ENCODE results near the gene PTPRZ1.

Gene PTPRZ1

DNA sequence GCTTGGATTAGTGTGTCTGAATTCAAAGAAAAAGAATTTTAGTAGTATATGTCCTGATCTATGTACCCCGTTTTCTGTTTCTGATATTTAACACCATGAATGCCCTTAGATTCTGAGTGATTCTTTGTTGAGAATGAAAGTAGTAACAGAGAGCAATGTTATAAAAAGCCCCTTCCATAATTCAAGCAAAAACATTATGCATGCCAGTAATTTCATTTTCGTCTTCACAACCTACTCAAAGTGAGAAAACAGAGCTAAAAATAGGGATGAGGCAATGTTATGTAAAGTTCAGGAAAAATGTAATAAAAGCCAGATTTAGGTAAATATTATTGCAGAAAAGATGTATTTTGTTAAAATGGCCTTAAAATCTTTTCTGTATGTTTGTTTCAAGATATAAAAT lies 28.1 kb downstream of the PTPRZ1 start:
- DNase-seq: no peak

DNA sequence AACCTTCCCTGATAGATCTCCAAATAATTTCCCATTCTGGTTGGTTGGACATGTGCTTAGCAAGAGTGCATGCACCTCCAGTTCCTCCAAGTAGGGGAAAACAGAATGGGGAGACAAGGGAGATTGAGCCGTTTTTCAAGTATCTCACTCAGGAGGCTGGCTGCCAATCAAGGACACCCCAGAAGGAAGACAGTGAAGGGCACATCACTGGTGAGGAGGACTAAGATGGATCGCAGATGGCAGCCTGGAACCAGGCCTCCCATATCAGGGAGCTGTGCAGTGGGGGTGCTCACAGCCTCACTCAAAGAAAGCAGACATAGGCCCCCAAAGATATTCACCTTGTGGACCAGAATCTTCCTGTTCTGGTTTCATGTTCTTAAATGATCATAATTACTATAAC lies 31.2 kb downstream of the PTPRZ1 start:
- DNase-seq: no peak

DNA sequence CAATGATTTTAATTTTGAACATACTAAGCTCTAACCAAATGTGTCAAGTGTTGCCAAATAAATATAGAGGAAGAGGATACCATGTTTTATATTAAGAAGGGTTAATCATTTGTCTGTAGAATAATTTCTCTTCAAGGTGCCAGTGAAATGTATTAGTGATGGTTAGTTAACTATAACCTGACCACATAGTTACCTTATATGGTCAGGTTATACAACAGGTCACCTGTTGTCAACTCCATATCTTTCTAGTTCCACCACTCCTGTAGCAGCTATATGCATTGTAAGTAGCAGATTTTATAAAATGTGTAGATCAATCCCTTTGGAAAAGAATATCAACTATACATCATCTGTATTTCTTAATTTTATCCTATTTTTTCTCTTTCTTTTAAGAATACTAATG lies 35.1 kb downstream of the PTPRZ1 start:
- no peak for DNase-seq

DNA sequence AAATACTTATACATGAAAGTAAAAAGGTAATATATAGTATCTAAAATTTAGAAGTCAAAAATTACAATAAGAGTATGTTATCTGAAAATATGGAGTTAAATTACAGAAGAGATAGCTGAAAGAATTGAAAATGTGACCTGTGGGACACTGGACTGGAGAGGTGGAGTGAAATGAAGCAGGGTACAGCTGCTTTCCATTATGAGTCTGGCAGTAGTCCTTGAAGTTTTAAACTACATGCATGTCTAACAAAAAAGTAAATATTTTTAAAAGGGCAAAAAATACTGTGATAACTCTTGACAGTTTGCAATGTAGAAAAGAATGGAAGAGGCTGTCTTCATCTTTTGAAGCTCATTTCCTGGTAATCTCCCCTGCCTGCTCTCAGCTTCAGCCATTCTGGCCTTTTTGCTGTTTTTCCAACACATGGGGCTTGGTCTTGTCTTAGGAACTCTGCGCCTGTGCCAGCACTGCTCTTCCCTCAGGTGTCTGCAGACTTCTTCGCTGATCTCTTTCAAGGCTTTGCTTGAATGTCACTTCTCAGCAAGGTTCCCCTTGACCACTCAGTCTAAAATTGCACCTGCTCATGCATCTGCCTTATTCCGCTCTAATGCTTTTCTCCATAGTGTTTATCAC lies 36.9 kb downstream of the PTPRZ1 start:
- DNase-seq: no peak

DNA sequence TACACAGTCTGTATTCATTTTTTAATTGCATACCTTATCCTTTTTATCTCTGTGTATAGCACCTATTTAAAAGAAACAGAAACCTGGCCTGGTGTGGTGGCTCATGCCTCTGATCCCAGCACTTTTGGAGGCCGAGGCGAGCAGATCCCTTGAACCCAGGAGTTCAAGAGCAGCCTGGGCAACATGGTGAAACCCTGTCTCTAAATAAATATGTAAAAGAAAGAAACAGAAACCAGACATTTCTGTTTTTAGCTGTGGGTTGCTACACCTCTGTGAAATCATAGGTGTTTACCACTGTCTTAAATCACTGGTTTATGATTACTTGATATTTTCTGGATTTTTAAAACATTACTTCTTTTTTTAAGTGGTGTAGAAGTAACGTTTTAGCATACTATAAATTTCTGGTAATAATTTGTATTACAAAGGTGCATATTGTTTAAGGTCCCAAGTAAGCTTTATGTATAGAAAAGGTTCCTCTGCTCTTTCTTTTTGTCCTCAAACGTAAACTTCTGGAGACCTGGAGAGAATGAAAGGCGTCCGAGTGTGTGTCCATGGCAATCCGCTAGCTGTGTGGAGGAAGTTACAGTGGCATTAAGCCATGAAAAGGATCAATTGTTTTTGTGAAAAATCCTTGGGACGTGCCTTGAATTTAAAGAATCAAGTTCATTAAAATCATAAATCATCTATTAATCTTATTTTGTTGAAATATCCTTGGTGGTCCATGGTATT lies 41.1 kb downstream of the PTPRZ1 start:
- DNase-seq: no peak

DNA sequence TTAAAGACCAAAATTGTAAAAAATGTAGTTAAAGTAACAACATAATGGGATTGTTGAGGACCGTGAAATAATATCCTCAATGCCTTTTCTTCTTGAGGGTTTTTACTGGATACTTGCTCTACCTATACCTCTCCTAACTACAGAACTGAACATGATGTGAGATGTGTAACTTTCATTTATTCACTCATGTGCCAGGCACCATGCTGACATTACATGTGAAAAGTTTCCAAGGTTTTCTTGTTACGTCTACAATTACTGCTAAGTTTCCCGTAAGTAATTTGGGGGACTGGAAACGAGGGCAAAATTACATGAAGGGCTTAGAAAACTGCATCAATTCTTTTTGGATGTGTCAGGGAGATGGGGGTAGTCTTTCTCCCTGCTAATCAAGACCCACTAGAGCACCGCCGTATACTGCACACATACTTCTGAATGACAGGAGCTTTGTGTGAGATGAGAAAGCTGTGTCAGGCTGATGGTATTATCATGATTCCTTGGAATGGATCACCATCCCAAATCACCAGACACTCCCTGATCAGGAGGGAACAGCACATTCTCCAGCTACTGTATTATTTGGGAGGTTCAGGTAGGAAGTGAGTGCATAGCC lies 41.8 kb downstream of the PTPRZ1 start:
- DNase-seq: no peak

DNA sequence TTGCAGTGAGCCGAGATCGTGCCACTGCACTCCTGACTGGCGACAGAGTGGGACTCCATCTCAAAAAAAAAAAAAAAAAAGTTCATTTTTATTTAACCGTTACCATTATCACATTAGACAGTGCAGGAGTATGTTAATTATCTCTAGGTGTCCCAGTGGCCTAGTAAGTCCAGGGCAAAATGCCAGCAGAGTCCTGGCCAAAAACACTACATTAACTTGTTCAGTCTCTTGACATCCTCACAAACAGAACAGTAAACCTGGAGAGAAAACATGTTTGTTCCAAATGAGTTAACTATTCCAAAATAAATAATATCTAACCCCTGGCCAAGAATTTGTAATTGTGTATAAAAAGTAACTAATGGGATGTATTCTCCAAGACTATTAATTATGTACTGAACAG lies 43.2 kb downstream of the PTPRZ1 start:
- DNase-seq: no peak

DNA sequence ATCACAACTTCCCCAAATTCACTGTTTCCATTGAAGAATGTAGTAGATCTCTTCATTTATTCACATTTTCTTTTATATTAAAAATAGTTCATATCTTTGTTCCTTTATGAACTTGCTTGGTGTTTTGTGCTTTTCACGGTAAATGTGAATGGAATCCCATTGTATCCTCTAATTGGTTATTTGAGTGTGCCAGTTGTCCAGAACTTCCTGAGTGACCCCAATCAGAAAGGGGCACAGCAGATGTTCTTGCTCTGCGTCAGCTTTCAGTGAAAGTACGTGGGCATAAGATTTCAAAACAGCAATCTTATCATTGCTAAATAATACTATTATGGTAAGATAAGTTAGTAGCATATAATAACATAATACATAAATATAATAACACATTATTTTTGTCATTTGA lies 47.0 kb downstream of the PTPRZ1 start:
- DNase-seq: no peak

DNA sequence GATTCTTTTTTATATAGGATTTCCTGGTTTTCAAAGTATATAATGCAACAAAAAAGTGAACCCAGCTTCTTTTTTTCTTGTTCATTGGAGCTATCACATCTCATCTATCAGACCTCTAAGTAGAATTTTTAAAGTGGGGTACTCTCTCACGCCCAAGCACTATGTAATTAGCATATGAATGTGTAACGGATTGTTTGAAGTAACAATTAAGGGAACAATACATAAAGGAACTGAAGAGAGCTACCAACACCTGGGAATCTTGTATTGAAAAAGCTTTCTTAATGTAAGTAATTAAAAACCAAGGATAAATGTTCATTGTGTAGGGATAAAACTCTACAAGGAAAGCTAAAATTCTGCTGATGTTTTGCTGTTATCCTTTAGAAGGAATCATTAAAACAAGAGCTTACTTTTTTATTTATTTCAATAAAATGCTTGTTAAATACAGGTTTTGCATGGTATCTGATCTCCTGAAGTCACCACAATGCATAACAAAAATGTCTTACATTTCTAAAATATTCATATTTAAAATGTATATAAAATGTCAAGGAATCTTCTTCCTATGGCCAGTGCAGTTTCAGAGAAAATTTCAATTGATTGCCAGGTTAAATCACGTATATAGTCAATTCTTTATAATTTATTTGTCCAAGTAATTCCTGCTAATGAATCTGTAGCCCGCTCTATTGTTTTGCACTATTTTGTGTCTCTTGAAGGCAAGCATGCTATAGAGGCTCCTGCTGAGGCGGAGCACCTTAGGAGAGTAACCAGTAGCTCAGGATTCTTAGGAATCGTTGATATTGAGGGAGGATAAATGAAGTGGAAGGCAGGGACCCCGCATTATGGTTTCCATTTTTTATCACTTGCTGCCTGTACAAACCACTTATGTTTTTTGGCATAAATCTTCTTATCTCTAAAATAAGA lies 51.6 kb downstream of the PTPRZ1 start:
- no peak for DNase-seq

DNA sequence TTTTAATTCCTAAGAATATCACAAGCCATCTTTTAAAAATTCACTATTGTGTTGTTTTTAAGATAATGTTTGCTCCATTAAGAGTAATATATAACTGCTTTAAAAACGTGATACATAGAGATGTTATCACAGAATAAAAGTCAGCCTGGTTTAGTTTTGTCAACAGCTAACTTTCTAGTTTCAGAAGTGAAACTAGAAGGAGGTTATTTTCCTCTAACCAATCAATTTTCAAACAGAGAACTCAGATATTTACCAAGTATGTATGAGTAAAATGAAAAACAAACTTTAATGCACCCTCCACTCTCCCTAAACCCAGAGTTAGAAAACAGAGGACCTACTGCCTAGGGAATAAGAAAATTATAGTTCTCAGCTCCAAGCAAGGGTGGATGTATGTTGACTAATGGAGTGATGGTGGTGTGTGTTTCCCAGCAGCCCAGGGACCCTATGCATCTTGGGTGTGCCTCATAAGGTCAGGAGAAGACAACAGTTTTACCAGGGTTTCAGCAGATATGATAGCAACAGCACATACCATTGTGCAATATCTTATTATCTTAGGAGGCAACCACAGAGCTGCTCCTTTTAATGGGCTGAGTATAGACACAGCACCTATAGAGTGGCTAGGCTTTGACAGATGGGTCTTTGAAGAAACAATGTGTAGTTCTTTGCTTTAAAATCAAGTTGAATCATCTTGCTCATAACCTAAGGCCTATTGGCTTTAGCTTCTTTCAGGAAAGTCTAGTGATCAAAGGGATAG lies 58.4 kb downstream of the PTPRZ1 start:
- no peak for DNase-seq

DNA sequence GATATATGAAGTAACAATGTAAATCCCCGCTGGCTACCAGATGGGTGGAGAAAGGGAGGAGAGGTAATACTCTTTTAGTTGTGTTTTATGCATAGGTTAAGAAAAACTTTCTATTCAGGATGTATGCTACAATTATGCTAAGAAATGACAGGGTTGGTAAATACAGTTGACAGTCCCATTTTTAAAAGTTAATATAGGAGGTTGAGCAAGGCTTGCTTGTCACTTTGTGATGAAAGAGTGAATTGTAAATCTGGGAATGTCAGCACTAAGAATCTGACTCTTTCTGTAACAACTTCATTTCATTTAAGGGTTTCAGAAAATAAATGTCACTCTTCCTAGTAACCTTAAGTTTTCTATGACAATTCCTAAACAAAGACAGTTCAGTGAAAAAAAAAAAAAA lies 59.8 kb downstream of the PTPRZ1 start:
- DNase-seq: no peak

DNA sequence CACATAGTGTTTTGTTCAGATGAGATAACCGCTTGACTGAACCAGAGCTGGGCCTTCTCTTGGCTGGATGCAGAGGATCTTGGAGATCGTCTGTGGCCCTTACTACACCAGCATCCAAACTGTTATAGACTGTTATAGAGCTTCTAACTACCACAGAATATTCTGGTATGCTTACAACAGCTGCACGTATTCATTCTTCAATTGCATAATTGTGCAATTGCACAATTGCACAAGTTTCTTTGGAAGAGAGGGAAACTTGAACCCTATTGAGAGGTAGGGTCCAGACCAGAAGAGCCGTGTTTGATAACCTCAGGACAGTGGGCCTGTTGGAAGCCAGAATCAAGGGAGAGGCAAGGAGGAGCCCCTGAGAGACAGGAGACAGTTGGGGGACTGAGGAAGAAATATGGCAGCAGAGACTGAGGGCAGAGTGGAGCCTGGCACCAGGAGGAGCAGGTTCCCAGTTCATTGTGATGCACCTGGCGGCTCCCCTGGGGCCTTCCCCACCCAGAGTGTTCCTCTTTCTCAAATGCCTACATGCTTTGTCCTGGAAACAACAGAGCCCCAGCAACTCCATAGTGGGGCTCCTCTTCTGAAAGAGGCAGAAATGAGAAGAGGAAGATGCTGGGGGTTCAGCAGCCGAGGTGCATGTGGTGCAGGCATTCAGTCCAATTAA lies 64.1 kb downstream of the PTPRZ1 start:
- no peak for DNase-seq

DNA sequence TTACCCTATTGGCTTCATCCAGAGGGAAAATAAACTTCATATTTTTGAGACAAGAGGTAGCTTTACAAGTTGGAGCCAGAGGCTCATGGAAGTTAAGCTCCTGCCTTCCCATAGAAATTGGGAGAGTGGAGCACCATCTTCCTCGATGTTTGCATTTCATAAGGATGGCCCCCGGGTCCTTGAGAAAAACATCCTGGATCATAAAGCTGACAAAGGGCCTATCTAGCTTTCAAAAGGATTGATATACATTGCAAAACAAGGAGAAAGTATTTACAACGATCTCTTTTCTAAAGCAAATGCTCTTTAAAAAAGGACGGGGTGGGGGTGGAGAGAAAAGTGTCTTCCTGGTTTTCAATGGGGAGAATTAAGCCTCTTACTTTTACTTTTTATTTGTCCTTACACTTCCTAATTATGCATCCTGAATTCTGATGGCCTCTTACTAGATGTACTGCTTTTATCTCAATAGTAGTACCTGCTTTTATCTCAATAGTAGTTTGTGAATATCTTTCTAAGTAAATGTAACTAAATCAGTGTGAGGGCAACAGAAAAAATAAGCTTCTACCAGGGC lies 65.6 kb downstream of the PTPRZ1 start:
- no peak for DNase-seq

DNA sequence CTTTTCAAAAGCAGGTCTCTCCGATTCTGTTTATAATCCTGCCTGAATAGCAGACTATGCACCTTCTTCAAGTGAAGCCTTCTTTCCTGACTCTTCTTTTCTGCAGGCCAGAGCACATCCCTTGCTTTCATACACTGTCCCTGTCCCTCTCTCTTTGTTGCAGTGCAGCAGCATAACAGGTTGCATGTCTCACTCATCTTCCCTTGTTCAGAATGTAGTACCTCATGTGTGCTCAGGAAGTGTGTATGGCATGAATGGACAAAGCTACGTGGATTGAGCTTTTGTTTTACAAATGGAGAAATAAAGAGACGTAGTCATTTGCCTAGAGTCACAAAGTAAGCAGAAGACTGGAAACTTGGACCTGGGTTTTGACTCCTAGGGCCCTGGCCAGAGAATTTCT lies 68.0 kb downstream of the PTPRZ1 start:
- DNase-seq: no peak

DNA sequence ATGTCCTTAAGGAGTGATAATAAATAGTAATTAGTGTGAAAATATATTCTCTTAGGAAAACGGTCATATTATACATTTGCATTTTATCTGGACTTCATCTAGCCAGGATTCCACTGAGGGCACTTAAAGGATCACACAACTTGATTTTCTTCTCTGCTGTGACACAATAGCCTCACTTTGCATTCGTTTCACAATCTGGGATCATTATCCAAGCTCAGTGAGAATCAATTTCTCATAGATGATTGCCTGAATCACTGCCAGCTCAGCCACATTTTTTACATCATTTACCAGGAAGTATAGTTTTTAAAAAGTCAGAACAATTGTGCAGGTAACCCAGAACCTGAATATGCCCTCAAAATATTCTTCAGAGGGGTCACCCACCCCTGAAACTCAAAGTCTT lies 68.9 kb downstream of the PTPRZ1 start:
- no peak for DNase-seq

DNA sequence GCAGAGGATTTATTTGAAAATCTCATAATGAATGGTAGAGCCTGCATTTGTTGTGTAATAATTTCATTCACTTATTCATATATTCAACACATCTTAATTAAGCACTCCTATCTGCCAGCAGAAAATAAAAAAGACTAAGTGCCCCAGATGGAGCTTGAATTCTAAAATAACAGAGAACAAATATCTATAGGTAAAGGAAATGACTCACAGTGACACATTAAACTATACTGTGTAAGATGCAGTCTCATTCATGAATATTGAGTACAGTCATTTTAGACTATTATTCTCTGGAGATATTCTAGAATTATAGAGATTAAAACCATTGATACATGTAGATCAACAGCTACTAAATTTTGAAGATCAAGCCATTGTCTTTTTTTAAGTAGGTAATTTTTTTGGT lies 72.1 kb downstream of the PTPRZ1 start:
- no peak for DNase-seq

DNA sequence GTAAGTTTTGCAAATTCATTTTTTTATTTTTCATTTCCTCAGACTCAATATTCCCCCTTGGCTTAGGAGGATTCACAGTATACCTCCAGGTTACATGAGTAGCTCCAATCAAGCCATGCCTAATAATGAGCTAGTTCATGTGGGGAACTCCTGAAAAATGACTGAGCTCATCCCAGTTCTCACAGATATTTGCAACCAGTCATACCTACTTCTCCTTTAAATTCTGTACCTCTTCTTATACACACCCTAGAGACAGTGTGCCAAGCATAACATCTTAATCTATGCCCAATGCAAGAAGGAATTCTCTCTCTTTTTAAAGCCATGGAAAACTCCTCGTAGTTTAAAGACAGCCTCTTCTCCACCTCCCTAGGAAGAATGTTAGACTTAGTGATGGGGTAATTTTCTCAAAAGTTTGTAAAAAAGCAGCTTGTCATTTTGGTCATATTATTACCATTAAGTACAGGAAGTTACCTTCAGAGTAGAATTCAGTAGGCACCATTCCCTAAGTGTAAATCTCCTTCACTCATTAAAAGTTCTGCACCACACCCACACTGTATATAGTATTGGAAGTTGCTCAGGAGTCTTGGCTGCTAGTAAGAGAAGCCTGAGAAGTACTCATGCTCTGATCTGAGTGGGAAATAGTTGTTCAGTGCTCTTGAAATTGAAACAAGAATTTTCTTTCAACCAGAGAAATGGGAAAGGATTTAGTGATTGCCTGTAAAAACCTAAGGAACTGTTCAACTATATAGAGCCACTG lies 72.7 kb downstream of the PTPRZ1 start:
- DNase-seq: no peak

DNA sequence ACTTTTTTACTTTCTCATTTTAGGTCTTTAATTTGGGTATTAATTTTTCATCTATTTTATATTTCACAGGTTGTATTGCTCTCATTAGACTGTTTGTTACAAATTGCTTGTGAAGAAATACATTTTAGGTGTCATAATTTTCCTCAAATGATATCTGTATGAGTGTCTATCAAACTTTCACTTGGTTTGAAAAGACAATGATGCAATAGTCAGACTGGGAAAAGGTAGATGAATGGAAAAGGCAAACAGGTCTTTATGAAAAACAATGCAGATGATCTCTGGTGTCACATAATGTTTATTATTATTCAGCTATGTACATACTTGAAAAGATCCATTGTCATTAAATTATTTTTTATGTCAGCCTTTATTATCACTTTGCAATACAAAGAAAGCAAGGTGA lies 80.2 kb downstream of the PTPRZ1 start:
- DNase-seq: no peak

DNA sequence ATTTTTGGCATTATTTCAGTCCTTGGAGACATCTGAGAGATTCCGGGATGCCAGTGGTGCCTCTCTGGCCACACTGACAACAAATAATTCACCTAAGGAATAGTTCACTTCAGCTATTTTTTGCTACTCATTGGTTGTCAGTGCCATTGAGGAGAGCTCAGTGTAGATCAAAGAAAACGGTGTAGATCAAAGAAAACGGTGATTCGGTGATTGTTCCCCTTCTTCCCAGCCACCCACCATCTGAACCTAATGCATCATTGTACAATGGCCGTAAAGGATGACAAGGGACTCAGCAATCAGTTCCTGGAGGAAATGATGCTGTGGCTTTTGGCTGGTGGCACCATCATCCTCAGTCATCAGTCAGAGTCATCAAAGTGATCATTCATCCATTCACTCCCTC lies 80.6 kb downstream of the PTPRZ1 start:
- no peak for DNase-seq

DNA sequence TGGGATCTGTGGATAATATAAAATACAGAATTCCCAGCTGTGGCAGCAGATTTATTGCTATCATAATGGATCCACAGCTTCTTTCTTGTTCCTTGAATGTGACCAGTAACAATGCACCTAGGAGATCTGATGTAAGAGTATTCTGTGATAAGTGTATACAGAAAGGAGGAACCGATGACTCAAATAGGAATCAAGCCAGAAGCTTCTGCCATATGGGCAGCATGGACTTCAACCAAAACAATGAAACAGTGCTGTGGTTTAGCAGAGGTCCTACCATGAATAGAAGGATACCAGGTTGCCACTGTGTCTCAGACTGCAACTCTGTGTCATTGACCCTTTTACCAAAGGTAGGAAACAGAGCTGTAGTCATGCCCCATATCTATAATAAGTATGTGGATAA lies 81.8 kb downstream of the PTPRZ1 start:
- DNase-seq: no peak

DNA sequence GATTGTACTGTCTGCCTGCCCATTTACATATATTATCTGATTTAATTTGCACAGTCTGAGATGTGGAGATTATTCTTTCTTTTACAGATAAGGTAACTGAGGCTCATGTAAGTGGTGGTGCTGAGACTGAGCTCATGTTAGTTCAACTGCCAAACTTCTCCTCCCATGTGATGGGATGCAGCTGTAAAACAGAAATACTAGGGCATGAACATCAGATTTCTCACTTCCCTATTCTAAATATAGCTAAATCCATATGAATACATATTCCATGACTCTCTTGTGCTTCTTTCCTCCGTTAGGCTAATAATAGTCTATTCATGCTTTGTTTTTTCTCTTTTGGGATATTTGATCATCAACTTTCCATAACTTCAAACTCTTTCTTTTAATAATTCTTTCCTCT lies 84.7 kb downstream of the PTPRZ1 start:
- DNase-seq: no peak
